Measurements from ENCODE around the gene VPS4B. TPM values are rescaled to one million over a fixed set of nuclear protein-coding genes. Genes with fewer than 3 reads are reported as not detected.

The VPS4B gene
- total RNA-seq, 1 donor from 2014 or later, result 58.7 TPM

DNA sequence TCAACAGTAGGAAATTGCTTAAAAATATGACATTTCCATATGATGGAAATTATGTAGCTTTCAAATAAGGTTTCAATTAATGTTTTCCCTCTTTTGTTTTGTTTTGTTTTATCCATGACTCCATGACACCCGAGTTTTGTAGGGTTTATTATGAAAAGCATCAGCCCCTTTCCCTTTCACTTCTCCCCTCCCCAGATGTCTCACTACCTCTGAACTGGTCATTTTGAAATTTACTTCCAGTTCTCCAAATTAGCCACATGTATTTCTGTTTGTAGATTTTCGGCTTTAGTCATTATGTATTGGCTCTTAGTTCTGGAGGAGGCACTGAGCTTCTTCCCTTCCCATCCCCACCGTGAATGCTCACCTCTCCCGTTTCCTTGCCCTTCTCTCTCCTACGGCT is 18.6 kb upstream of the VPS4B start:
- H3K9me3 ChIP-seq, result no peaks in the 10 kb centered on the region
- no peak for TF ChIP-seq CTCF (IDR thresholded peaks at IDR 0.05)
- DNase-seq (no peak), ATAC-seq (peak; percentile 39)
- intact Hi-C loops (cut with DNase I), result no loop called here
- no peak overlapping the region for H3K4me3 ChIP-seq
- no peak overlapping the region for H3K27ac ChIP-seq
- H3K4me1 ChIP-seq, result no peaks in the 10 kb centered on the region
- H3K27me3 ChIP-seq, result no peaks in the 10 kb centered on the region
- no peaks in the 10 kb centered on the region for H3K36me3 ChIP-seq

- ATAC-seq (no peak), DNase-seq (no peak)
- no peak for TF ChIP-seq CTCF (IDR thresholded peaks at IDR 0.05)
Observed at GRCh38 chr18:63440219-63440618, 17.9 kb upstream of the VPS4B start.

DNA sequence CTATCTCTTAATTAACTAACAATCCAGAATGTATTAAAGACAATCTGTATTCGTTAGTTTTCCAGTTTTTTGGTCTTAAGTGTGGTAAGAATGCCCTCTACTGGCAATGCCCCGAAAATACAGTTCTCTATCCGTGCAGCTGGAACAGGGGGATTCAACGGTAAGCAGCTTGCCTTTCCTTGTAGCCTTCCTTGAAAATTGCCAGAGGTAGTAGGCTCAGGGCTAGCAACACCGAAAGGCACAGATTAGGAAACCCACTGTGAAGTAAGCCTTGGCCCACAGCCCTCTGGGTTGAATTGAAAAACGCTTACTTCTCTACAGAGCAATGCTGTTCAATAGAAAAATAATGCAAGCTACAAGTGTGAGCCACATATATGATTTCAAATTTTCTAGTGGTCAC is 17.1 kb upstream of the VPS4B start:
- ATAC-seq (peak; percentile 85), DNase-seq (no peak)
- Histone ChIP-seq H3K4me3 (no peak overlapping the region), H3K9me3 (no peaks in the 10 kb centered on the region), H3K27ac (no peak overlapping the region), H3K36me3 (no peaks in the 10 kb centered on the region), H3K4me1 (no peaks in the 10 kb centered on the region), H3K27me3 (no peaks in the 10 kb centered on the region)
- peak; percentile 83 for TF ChIP-seq CTCF (IDR thresholded peaks at IDR 0.05)
- intact Hi-C loops (cut with DNase I), result loop anchor here (10.0 kb wide), 1 partner anchor 305 kb away; no protein-coding TSS in a partner anchor

More at GRCh38 chr18:63440219-63440618, 17.9 kb upstream of the VPS4B start:
- Histone ChIP-seq H3K4me3 (no peak overlapping the region), H3K27ac (no peak overlapping the region), H3K9me3 (no peaks in the 10 kb centered on the region), H3K27me3 (no peaks in the 10 kb centered on the region), H3K36me3 (no peaks in the 10 kb centered on the region), H3K4me1 (no peaks in the 10 kb centered on the region)
- intact Hi-C loops (cut with DNase I), result no loop called here

GRCh38 chr18:63438181-63438580 is 15.9 kb upstream of the VPS4B start:
- no peak for ATAC-seq
- Histone ChIP-seq H3K27me3 (no peaks in the 10 kb centered on the region), H3K27ac (no peak overlapping the region), H3K9me3 (no peaks in the 10 kb centered on the region), H3K36me3 (no peaks in the 10 kb centered on the region), H3K4me3 (no peak overlapping the region), H3K4me1 (no peaks in the 10 kb centered on the region)
- no peak for TF ChIP-seq CTCF (IDR thresholded peaks at IDR 0.05)
- no peak for DNase-seq
- intact Hi-C loops (cut with DNase I), result loop anchor here (10.0 kb wide), 1 partner anchor 303 kb away; no protein-coding TSS in a partner anchor

DNA sequence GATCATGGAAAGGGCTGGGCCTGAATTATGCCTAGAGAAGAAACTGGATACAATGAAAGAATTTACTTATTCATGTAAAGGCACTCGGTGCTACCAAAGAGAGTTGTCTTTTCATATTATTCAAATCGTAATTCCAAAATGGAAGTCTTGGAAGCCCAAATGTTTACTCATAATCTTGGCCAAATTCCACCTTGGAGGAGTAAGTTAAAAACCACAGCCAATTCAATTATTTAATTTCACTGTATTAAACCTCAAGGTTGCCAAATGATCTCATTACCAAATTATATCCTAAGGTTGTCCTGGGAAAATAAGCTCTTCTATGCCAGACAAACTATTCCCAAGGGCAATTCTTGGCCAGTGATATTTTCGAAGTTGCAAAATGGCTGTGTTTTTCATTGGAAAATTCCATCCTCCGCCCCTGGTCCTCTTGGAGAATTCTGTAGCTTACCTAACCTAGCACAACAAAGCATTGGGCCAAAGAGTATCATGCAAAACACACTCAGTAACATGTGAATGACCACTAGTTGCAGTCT is 11.1 kb upstream of the VPS4B start:
- no peak for DNase-seq
- Histone ChIP-seq H3K4me1 (no peaks in the 10 kb centered on the region), H3K9me3 (no peaks in the 10 kb centered on the region), H3K4me3 (no peak overlapping the region), H3K27ac (no peak overlapping the region), H3K27me3 (peaks cover 6% of the 10 kb centered on the region), H3K36me3 (no peaks in the 10 kb centered on the region)
- no peak for TF ChIP-seq CTCF (IDR thresholded peaks at IDR 0.05)
- intact Hi-C loops (cut with DNase I), result loop anchor here (10.0 kb wide), 1 partner anchor 299 kb away; no protein-coding TSS in a partner anchor
- ATAC-seq, result no peak

- DNase-seq, result no peak
- H3K4me3 ChIP-seq, result no peak overlapping the region
- peaks cover 6% of the 10 kb centered on the region for H3K27me3 ChIP-seq
- no peaks in the 10 kb centered on the region for H3K36me3 ChIP-seq
- H3K9me3 ChIP-seq, result no peaks in the 10 kb centered on the region
- H3K27ac ChIP-seq, result no peak overlapping the region
- no peak for ATAC-seq
- intact Hi-C loops (cut with DNase I), result loop anchor here (10.0 kb wide), 1 partner anchor 296 kb away; no protein-coding TSS in a partner anchor
- no peaks in the 10 kb centered on the region for H3K4me1 ChIP-seq
- no peak for TF ChIP-seq CTCF (IDR thresholded peaks at IDR 0.05)
Observed at GRCh38 chr18:63431180-63431579, 8.9 kb upstream of the VPS4B start.
